ENCODE data around the gene SFTPD.

- TF ChIP-seq POLR2AphosphoS5 (IDR thresholded peaks at IDR 0.05) (no peak), POLR2A (IDR thresholded peaks at IDR 0.05) (no peak), CTCF (IDR thresholded peaks at IDR 0.05) (no peak), EP300 (IDR thresholded peaks at IDR 0.05) (no peak)
These were observed 20.8 kb downstream of the SFTPD start for GRCh38 chr10:79928028-79928583.
